Activated CD8-positive, alpha-beta T cell treated with anti-CD3 and anti-CD28 coated beads, Interleukin-2, amount 10 ng/mL, durations not matched to agents 7 days and 5 days (primary cell): ENCODE measurements around the gene ATXN1. TPM values are rescaled to one million over a fixed set of nuclear protein-coding genes. Genes with fewer than 3 reads are reported as not detected.
A peak's percentile ranks its signal among the peaks of the same experiment; 100 is the strongest.
"Not testable (repeated sequence)": the region's sequence is repeated elsewhere in the genome, so short reads cannot be mapped to it uniquely, and the experiment has no call there.

ENCODE experiments used
- ATAC-seq: fragments of 150-1000 bp; cut with Tn5 transposase; one replicate; pipeline ENCODE4 v1.10.0; 2021; ENCODE audit warnings: moderate library complexity
- CTCF ChIA-PET: fragments of 350-600 bp; sonication (Branson Sonifier 250); formaldehyde crosslinking; loops from one replicate; lab custom pipeline; 2021; ENCODE audit warnings: antibody characterized with exemption; lab: Charles Lee
- POLR2A ChIA-PET: fragments of 350-600 bp; sonication (Branson Sonifier 250); formaldehyde crosslinking; loops from one replicate; lab custom pipeline; 2021; ENCODE audit warnings: antibody characterized with exemption; lab: Charles Lee
- DNase-seq: peaks from one replicate; pipeline ENCODE4 v3.0.0-alpha.2; 2020
- H3K27ac Mint-ChIP-seq: one replicate; pipeline ENCODE4 v1.8.0; 2021; ENCODE audit warnings: mild to moderate bottlenecking, mixed read lengths
- H3K27me3 Mint-ChIP-seq: one replicate; pipeline ENCODE4 v1.8.0; 2021; ENCODE audit warnings: low read depth, mixed read lengths
- H3K36me3 Mint-ChIP-seq: one replicate; pipeline ENCODE4 v1.8.0; 2021; ENCODE audit warnings: low read depth, mixed read lengths
- H3K4me1 Mint-ChIP-seq: one replicate; pipeline ENCODE4 v1.8.0; 2021; ENCODE audit warnings: low read depth, mixed read lengths
- H3K4me3 Mint-ChIP-seq: one replicate; pipeline ENCODE4 v1.8.0; 2021; ENCODE audit warnings: mild to moderate bottlenecking, mixed read lengths
- H3K9me3 Mint-ChIP-seq: one replicate; pipeline ENCODE4 v1.8.0; 2022; ENCODE audit warnings: mixed read lengths; ENCODE audit not compliant: insufficient read depth
- total RNA-seq, 2 experiments: library from RNA; stranded (reverse); gene quantifications; one replicate each; pipeline ENCODE4 v1.2.3, GENCODE V29; 2021

The ATXN1 gene
- total RNA-seq, 2 experiments from 2014 or later = 36.7 to 42.9 TPM

GRCh38 chr6:16719488-16719887, 41.8 kb downstream of the ATXN1 start:
- POLR2A ChIA-PET = interaction anchor here (0.6 kb wide), 1 partner anchor 33 kb away, joined by 4 read pairs; no protein-coding TSS in a partner anchor
- CTCF ChIA-PET = interaction anchor here (1.8 to 6.9 kb wide), 2 partner anchors 14 to 43 kb away, joined by 6 to 35 read pairs; partner anchors contain the start of gene ATXN1
- Mint-ChIP-seq H3K4me3 (no peak overlapping the region), H3K27me3 (no peaks in the 10 kb centered on the region), H3K27ac (no peak overlapping the region), H3K9me3 (no peaks in the 10 kb centered on the region), H3K36me3 (peaks cover 19% of the 10 kb centered on the region), H3K4me1 (peaks cover 21% of the 10 kb centered on the region)
- no peak for ATAC-seq
- no peak for DNase-seq

GRCh38 chr6:16718356-16718755, 42.9 kb downstream of the ATXN1 start:
- DNase-seq (no peak), ATAC-seq (no peak)
- Mint-ChIP-seq H3K4me1 (peaks cover 20% of the 10 kb centered on the region), H3K9me3 (no peaks in the 10 kb centered on the region), H3K27ac (no peak overlapping the region), H3K4me3 (no peak overlapping the region), H3K36me3 (peaks cover 18% of the 10 kb centered on the region), H3K27me3 (no peaks in the 10 kb centered on the region)
- ChIA-PET CTCF (no interaction called here), POLR2A (no interaction called here)

GRCh38 chr6:16717275-16717942, 43.9 kb downstream of the ATXN1 start:
- no peak overlapping the region for H3K4me3 Mint-ChIP-seq
- no peaks in the 10 kb centered on the region for H3K9me3 Mint-ChIP-seq
- no peak overlapping the region for H3K27ac Mint-ChIP-seq
- CTCF ChIA-PET = interaction anchor here (1.2 kb wide), 1 partner anchor 47 kb away, joined by 3 read pairs; no protein-coding TSS in a partner anchor
- peaks cover 29% of the 10 kb centered on the region for H3K4me1 Mint-ChIP-seq
- peaks cover 20% of the 10 kb centered on the region for H3K36me3 Mint-ChIP-seq
- POLR2A ChIA-PET = interaction anchor here (0.6 kb wide), 1 partner anchor 154 kb away, joined by 3 read pairs; no protein-coding TSS in a partner anchor
- DNase-seq (no peak), ATAC-seq (no peak)
- no peaks in the 10 kb centered on the region for H3K27me3 Mint-ChIP-seq

DNA sequence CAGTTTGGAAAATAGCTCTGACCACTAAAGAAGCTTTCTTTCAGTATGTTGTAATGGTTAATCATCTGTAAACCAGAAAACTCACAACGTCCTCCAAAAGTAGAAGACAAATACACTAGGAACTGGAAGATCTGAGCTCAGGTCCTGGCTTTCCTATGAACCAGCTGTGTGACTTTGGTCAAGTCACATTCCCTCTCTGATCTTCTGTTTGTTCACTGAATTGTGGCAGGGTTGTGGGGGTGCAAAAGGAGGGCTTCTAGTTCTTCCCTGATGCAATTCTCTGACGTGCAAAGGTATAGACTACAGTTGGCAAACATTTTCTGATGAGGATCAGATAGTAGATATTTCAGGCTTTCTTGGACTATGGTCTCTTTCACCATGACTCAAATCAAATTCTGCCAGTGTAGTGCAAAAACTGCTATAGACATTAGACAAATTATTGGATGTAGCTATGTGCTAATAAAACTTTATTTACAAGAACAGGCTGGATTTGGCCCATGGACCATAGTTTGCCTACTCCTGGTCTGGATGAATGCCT, 44.9 kb downstream of the ATXN1 start:
- H3K27me3 Mint-ChIP-seq = no peaks in the 10 kb centered on the region
- peaks cover 37% of the 10 kb centered on the region for H3K4me1 Mint-ChIP-seq
- DNase-seq (no peak), ATAC-seq (no peak)
- no peak overlapping the region for H3K4me3 Mint-ChIP-seq
- no peak overlapping the region for H3K27ac Mint-ChIP-seq
- CTCF ChIA-PET = interaction anchor here (1.0 to 2.1 kb wide), 5 partner anchors 12 to 48 kb away, joined by 3 to 6 read pairs (median 3); partner anchors contain the start of gene ATXN1
- POLR2A ChIA-PET = no interaction called here
- peaks cover 15% of the 10 kb centered on the region for H3K36me3 Mint-ChIP-seq
- no peaks in the 10 kb centered on the region for H3K9me3 Mint-ChIP-seq

DNA sequence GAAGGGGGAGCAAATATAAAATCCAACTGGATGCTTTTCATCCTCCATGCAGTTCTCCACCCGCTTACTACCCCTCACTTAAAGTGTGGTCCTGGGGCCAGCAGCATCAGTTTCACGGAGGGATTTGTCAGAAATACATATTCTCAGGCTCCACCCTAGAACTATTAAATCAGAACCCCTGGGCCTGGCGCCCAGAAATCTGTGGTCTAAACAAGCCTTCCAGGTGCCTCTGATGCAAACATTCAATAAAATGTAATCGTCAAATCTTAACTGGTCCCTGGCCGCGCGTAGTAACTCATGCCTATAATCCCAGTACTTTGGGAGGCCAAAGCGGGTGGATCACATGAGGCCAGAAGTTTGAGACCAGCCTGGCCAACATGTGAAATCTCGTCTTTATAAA, 47.7 kb downstream of the ATXN1 start:
- no peaks in the 10 kb centered on the region for H3K27me3 Mint-ChIP-seq
- DNase-seq (no peak), ATAC-seq (no peak)
- peaks cover 37% of the 10 kb centered on the region for H3K4me1 Mint-ChIP-seq
- ChIA-PET POLR2A (interaction anchor here (1.0 to 2.4 kb wide), 3 partner anchors 12 to 230 kb away, joined by 3 to 9 read pairs (median 3); no protein-coding TSS in a partner anchor), CTCF (interaction anchor here (1.3 to 3.4 kb wide), 10 partner anchors 8 to 233 kb away, joined by 3 to 23 read pairs (median 6); no protein-coding TSS in a partner anchor)
- no peak overlapping the region for H3K4me3 Mint-ChIP-seq
- H3K27ac Mint-ChIP-seq = no peak overlapping the region
- no peaks in the 10 kb centered on the region for H3K9me3 Mint-ChIP-seq
- peaks cover 8% of the 10 kb centered on the region for H3K36me3 Mint-ChIP-seq

DNA sequence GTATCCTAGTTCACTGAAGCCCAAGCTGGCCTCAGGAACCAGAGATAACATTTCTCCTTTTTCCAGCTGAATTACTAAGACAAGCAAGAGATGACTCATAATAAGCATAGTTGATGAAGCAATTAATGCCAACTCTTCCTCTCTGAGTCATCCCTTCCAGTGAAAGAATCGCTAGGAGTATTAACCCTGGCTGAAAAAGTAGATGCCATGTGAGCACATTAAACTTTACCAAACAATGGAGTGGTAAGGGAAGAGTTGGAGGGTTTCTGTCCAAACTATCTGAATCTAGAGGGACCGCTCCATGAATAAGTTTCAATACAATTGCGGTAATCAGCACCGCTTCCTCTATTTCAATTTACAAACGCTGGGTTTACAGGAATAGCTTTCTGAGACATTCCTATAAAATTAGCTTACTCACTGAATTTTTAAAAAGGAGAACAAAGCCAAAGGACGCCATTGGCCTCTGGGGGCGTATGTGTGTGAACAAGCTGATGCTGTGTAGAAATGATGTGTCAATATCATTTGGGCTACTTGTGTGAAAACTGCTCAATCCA, 48.3 kb downstream of the ATXN1 start:
- CTCF ChIA-PET = interaction anchor here (0.7 to 3.4 kb wide), 11 partner anchors 9 to 232 kb away, joined by 3 to 23 read pairs (median 5); no protein-coding TSS in a partner anchor
- peak overlapping the region; percentile 81 for H3K27ac Mint-ChIP-seq
- ATAC-seq (peak; percentile 37), DNase-seq (no peak)
- POLR2A ChIA-PET = interaction anchor here (0.6 to 2.4 kb wide), 8 partner anchors 8 to 229 kb away, joined by 3 to 9 read pairs (median 3); partner anchors contain the start of gene ATXN1
- no peaks in the 10 kb centered on the region for H3K9me3 Mint-ChIP-seq
- H3K27me3 Mint-ChIP-seq = no peaks in the 10 kb centered on the region
- peaks cover 37% of the 10 kb centered on the region for H3K4me1 Mint-ChIP-seq
- peak overlapping the region; percentile 37 for H3K4me3 Mint-ChIP-seq
- H3K36me3 Mint-ChIP-seq = peaks cover 8% of the 10 kb centered on the region

- Mint-ChIP-seq H3K9me3 (no peaks in the 10 kb centered on the region), H3K4me3 (peak overlapping the region; percentile 37), H3K4me1 (peaks cover 42% of the 10 kb centered on the region), H3K27me3 (no peaks in the 10 kb centered on the region), H3K27ac (peak overlapping the region; percentile 81), H3K36me3 (peaks cover 8% of the 10 kb centered on the region)
- POLR2A ChIA-PET = interaction anchor here (0.6 to 2.4 kb wide), 7 partner anchors 8 to 49 kb away, joined by 3 to 9 read pairs (median 3); partner anchors contain the start of gene ATXN1
- CTCF ChIA-PET = interaction anchor here (0.7 to 3.4 kb wide), 12 partner anchors 10 to 231 kb away, joined by 3 to 23 read pairs (median 5); no protein-coding TSS in a partner anchor
- ATAC-seq (peak; percentile 74), DNase-seq (no peak)
Measured at GRCh38 chr6:16712255-16712930, 48.9 kb downstream of the ATXN1 start.

GRCh38 chr6:16711546-16712254, 49.6 kb downstream of the ATXN1 start:
- Mint-ChIP-seq H3K36me3 (peaks cover 8% of the 10 kb centered on the region), H3K27me3 (no peaks in the 10 kb centered on the region), H3K9me3 (no peaks in the 10 kb centered on the region), H3K4me1 (peaks cover 47% of the 10 kb centered on the region), H3K4me3 (peak overlapping the region; percentile 68), H3K27ac (peak overlapping the region; percentile 89)
- peak; percentile 40 for ATAC-seq
- ChIA-PET POLR2A (interaction anchor here (2.4 kb wide), 1 partner anchor 13 kb away, joined by 9 read pairs; no protein-coding TSS in a partner anchor), CTCF (interaction anchor here (0.9 to 3.4 kb wide), 4 partner anchors 13 to 54 kb away, joined by 4 to 23 read pairs (median 11); no protein-coding TSS in a partner anchor)
- DNase-seq = peak; percentile 45

GRCh38 chr6:16706911-16707783, 54.1 kb downstream of the ATXN1 start:
- Mint-ChIP-seq H3K9me3 (no peaks in the 10 kb centered on the region), H3K36me3 (peaks cover 7% of the 10 kb centered on the region), H3K27ac (no peak overlapping the region), H3K4me3 (no peak overlapping the region), H3K4me1 (peaks cover 51% of the 10 kb centered on the region), H3K27me3 (no peaks in the 10 kb centered on the region)
- ATAC-seq = peak; percentile 26
- ChIA-PET CTCF (interaction anchor here (1.2 to 1.8 kb wide), 4 partner anchors 8 to 375 kb away, joined by 3 to 6 read pairs (median 4); no protein-coding TSS in a partner anchor), POLR2A (no interaction called here)
- no peak for DNase-seq

GRCh38 chr6:16706491-16706890, 54.8 kb downstream of the ATXN1 start:
- H3K36me3 Mint-ChIP-seq, DNase-seq, H3K27ac Mint-ChIP-seq, H3K27me3 Mint-ChIP-seq, H3K9me3 Mint-ChIP-seq, ATAC-seq, POLR2A ChIA-PET, H3K4me3 Mint-ChIP-seq: not testable (repeated sequence)
- CTCF ChIA-PET = interaction anchor here (1.2 kb wide), 1 partner anchor 375 kb away, joined by 3 read pairs; no protein-coding TSS in a partner anchor
- H3K4me1 Mint-ChIP-seq = peaks cover 47% of the 10 kb centered on the region
